GM23338 (cell line): ENCODE results near the gene CDCA4. TPM values are rescaled to one million over a fixed set of nuclear protein-coding genes. Genes with fewer than 3 reads are reported as not detected.

Experiments used
- ATAC-seq: fragments of 200-7000 bp; cut with Tn5 transposase; 3 replicates; pipeline ENCODE4 v1.9.1; 2020
- DNase-seq: peaks from one replicate; pipeline ENCODE4 v3.0.0-alpha.2; 2015; ENCODE audit warnings: low spot score
- H2AFZ ChIP-seq: fragments of 200-600 bp; sonication (generic); 2 replicates; pipeline ENCODE4 v1.8.0; 2016; ENCODE audit warnings: antibody characterized with exemption, mild to moderate bottlenecking, moderate library complexity
- H3F3A ChIP-seq: fragments of 200-600 bp; sonication (generic); replicated peaks from 2 replicates; pipeline ENCODE4 v1.8.0; 2017; ENCODE audit warnings: antibody characterized with exemption, mixed run types, low read depth
- H3K27ac ChIP-seq: fragments of 200-600 bp; sonication (generic); 2 replicates; pipeline ENCODE4 v1.6.1; 2016; ENCODE audit warnings: low read depth
- H3K27me3 ChIP-seq: fragments of 200-600 bp; sonication (generic); 2 replicates; pipeline ENCODE4 v1.8.0; 2016; ENCODE audit warnings: mild to moderate bottlenecking, mixed run types, moderate library complexity; ENCODE audit not compliant: insufficient read depth
- H3K36me3 ChIP-seq: fragments of 200-600 bp; sonication (generic); 2 replicates; pipeline ENCODE4 v1.8.0; 2016; ENCODE audit warnings: mild to moderate bottlenecking; ENCODE audit not compliant: insufficient read depth
- H3K4me1 ChIP-seq: fragments of 200-600 bp; sonication (generic); 2 replicates; pipeline ENCODE4 v1.8.0; 2016; ENCODE audit warnings: mild to moderate bottlenecking, moderate library complexity; ENCODE audit not compliant: insufficient read depth
- H3K4me2 ChIP-seq: fragments of 200-600 bp; sonication (generic); 2 replicates; pipeline ENCODE4 v1.7.1; 2017; ENCODE audit warnings: mixed run types
- H3K4me3 ChIP-seq: fragments of 200-600 bp; sonication (generic); 2 replicates; pipeline ENCODE4 v1.6.1; 2016; ENCODE audit warnings: mixed run types
- H3K79me2 ChIP-seq: fragments of 200-600 bp; sonication (generic); replicated peaks from 2 replicates; pipeline ENCODE4 v1.8.0; 2017; ENCODE audit warnings: mild to moderate bottlenecking; ENCODE audit not compliant: insufficient read depth
- H3K9me2 ChIP-seq: fragments of 200-600 bp; sonication (generic); 2 replicates; pipeline ENCODE4 v1.8.0; 2017; ENCODE audit not compliant: insufficient read depth
- H4K20me1 ChIP-seq: fragments of 200-600 bp; sonication (generic); replicated peaks from 2 replicates; pipeline ENCODE4 v1.8.0; 2017; ENCODE audit warnings: mild to moderate bottlenecking; ENCODE audit not compliant: insufficient read depth
- H3K27ac Mint-ChIP-seq: 2 replicates; pipeline ENCODE4 v1.8.0; 2020; ENCODE audit warnings: inconsistent platforms, mild to moderate bottlenecking, moderate library complexity, mixed read lengths
- H3K27me3 Mint-ChIP-seq: 3 replicates; pipeline ENCODE4 v1.8.0; 2022; ENCODE audit warnings: low read depth, mild to moderate bottlenecking, moderate library complexity, mixed read lengths, inconsistent platforms; ENCODE audit not compliant: insufficient read depth, poor library complexity
- H3K36me3 Mint-ChIP-seq: 3 replicates; pipeline ENCODE4 v1.8.0; 2021; ENCODE audit warnings: low read depth, mild to moderate bottlenecking, inconsistent platforms, moderate library complexity, mixed read lengths
- H3K4me1 Mint-ChIP-seq: 3 replicates; pipeline ENCODE4 v1.8.0; 2020; ENCODE audit warnings: mild to moderate bottlenecking, inconsistent platforms, mixed read lengths
- H3K4me3 Mint-ChIP-seq: 3 replicates; pipeline ENCODE4 v1.8.0; 2021; ENCODE audit warnings: moderate library complexity, mild to moderate bottlenecking, inconsistent platforms, mixed read lengths
- H3K9me3 Mint-ChIP-seq: 3 replicates; pipeline ENCODE4 v1.8.0; 2020; ENCODE audit warnings: moderate library complexity, mild to moderate bottlenecking, inconsistent platforms, mixed read lengths
- CREB1 ChIP-seq: fragments of 250-450 bp; sonication (Bioruptor Pico); IDR thresholded peaks from 2 replicates; pipeline ENCODE4 v1.5.0; 2020; ENCODE audit warnings: low read depth, mild to moderate bottlenecking, moderate library complexity
- CTCF ChIP-seq, 2 experiments: fragments of 200-600 bp in 1 of 2; sonication (generic) in 1 of 2; conservative IDR thresholded peaks; 2 replicates each; pipeline versions ENCODE4 v1.5.1 to v1.6.1; 2016 to 2017; ENCODE audit warnings: antibody characterized with exemption in 2 of 2, low read depth in 2 of 2, mild to moderate bottlenecking in 2 of 2, moderate library complexity in 1 of 2
- ETS1 ChIP-seq: IDR thresholded peaks from 2 replicates; pipeline ENCODE4 v1.6.1; 2016; ENCODE audit warnings: antibody characterized with exemption
- EZH2 ChIP-seq: fragments of 200-600 bp; sonication (generic); IDR thresholded peaks from one replicate; pipeline ENCODE4 v1.8.0; 2017; ENCODE audit warnings: antibody characterized with exemption, mild to moderate bottlenecking, low read depth; ENCODE audit not compliant: unreplicated experiment
- EZH2phosphoT487 ChIP-seq: fragments of 200-600 bp; sonication (generic); IDR thresholded peaks from one replicate; pipeline ENCODE4 v1.8.1; 2018; ENCODE audit warnings: antibody characterized with exemption; ENCODE audit not compliant: unreplicated experiment
- JUNB ChIP-seq: IDR thresholded peaks from one replicate; pipeline ENCODE4 v1.6.1; 2016; ENCODE audit warnings: antibody characterized with exemption; ENCODE audit not compliant: unreplicated experiment
- NANOG ChIP-seq: IDR thresholded peaks from 2 replicates; pipeline ENCODE4 v1.6.1; 2016; ENCODE audit warnings: antibody characterized with exemption, borderline replicate concordance
- POLR2AphosphoS5 ChIP-seq: IDR thresholded peaks from 2 replicates; pipeline ENCODE4 v1.6.1; 2016; ENCODE audit warnings: antibody characterized with exemption, low read depth
- STAT1 ChIP-seq: IDR thresholded peaks from one replicate; pipeline ENCODE4 v1.6.1; 2016; ENCODE audit warnings: antibody characterized with exemption; ENCODE audit not compliant: unreplicated experiment
- ZNF114 ChIP-seq: fragments of 250-450 bp; sonication (Bioruptor Pico); IDR thresholded peaks from 2 replicates; pipeline ENCODE4 v1.5.0; 2020; ENCODE audit warnings: mild to moderate bottlenecking, moderate library complexity
- ZNF331 ChIP-seq: fragments of 250-450 bp; sonication (Bioruptor Pico); IDR thresholded peaks from 2 replicates; pipeline ENCODE4 v1.5.0; 2020; ENCODE audit warnings: low read depth, mild to moderate bottlenecking, moderate library complexity
- polyA plus RNA-seq: library from polyadenylated mRNA; unstranded; fragments of >200 nt; fragmentation: Nextera tagmentation; extraction: Ambion mirVana; gene quantifications from 2 replicates; pipeline ENCODE4 v1.2.1, GENCODE V29; 2016
- total RNA-seq: library from RNA; depleted of rRNA; stranded (reverse); fragments of >200 nt; shearing (Covaris generic); gene quantifications from 2 replicates; pipeline ENCODE4 v1.2.3, GENCODE V29; 2014
- TF ChIP-seq, protein P1 (sequence below): IDR thresholded peaks from one replicate; pipeline ENCODE4 v1.6.1; 2018; ENCODE audit warnings: antibody characterized with exemption; ENCODE audit not compliant: unreplicated experiment
- TF ChIP-seq, protein P2 (sequence below): fragments of 250-450 bp; sonication (Bioruptor Pico); IDR thresholded peaks from 2 replicates; pipeline ENCODE4 v1.5.0; 2020; ENCODE audit warnings: mild to moderate bottlenecking, moderate library complexity

CDCA4 gene
- total and polyA plus RNA-seq, 2 experiments from 2014 or later: 32.6 to 70.7 TPM

- TF ChIP-seq EZH2: no peak
- no peak for TF ChIP-seq CREB1
- TF ChIP-seq JUNB: no peak
- no peak for TF ChIP-seq EZH2phosphoT487
- TF ChIP-seq CTCF (conservative IDR thresholded peaks at IDR 0.05; ENCODE audit: low read depth in 2 of 2): no peak
- TF ChIP-seq ETS1: no peak
- TF ChIP-seq ZNF114: no peak
- TF ChIP-seq STAT1: no peak
- TF ChIP-seq, protein P1, sequence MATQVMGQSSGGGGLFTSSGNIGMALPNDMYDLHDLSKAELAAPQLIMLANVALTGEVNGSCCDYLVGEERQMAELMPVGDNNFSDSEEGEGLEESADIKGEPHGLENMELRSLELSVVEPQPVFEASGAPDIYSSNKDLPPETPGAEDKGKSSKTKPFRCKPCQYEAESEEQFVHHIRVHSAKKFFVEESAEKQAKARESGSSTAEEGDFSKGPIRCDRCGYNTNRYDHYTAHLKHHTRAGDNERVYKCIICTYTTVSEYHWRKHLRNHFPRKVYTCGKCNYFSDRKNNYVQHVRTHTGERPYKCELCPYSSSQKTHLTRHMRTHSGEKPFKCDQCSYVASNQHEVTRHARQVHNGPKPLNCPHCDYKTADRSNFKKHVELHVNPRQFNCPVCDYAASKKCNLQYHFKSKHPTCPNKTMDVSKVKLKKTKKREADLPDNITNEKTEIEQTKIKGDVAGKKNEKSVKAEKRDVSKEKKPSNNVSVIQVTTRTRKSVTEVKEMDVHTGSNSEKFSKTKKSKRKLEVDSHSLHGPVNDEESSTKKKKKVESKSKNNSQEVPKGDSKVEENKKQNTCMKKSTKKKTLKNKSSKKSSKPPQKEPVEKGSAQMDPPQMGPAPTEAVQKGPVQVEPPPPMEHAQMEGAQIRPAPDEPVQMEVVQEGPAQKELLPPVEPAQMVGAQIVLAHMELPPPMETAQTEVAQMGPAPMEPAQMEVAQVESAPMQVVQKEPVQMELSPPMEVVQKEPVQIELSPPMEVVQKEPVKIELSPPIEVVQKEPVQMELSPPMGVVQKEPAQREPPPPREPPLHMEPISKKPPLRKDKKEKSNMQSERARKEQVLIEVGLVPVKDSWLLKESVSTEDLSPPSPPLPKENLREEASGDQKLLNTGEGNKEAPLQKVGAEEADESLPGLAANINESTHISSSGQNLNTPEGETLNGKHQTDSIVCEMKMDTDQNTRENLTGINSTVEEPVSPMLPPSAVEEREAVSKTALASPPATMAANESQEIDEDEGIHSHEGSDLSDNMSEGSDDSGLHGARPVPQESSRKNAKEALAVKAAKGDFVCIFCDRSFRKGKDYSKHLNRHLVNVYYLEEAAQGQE: no peak
- TF ChIP-seq POLR2AphosphoS5: no peak
- TF ChIP-seq ZNF331 (CRISPR knock-in tag): no peak
- TF ChIP-seq NANOG: no peak
These were observed 9.4 kb downstream of the CDCA4 start (continued) for GRCh38 chr14:105011312-105011990.

- H3K4me1 Mint-ChIP-seq: peaks cover 28% of the 10 kb centered on the region
- ATAC-seq (no peak), DNase-seq (no peak)
- no peak overlapping the region for H3K4me3 Mint-ChIP-seq
- H3K4me3 ChIP-seq: no peak overlapping the region
- H3K4me2 ChIP-seq: no peak overlapping the region
- no peaks in the 10 kb centered on the region for H3K9me2 ChIP-seq
- peaks cover 43% of the 10 kb centered on the region for H3K36me3 Mint-ChIP-seq
- H3K79me2 ChIP-seq: peaks cover 71% of the 10 kb centered on the region
- H4K20me1 ChIP-seq: peaks cover 47% of the 10 kb centered on the region
- no peaks in the 10 kb centered on the region for H3F3A ChIP-seq
- H3K27me3 Mint-ChIP-seq: peaks cover 11% of the 10 kb centered on the region
- H3K27ac Mint-ChIP-seq: no peak overlapping the region
- no peak overlapping the region for H3K27ac ChIP-seq
- H3K9me3 Mint-ChIP-seq: no peaks in the 10 kb centered on the region
- H3K36me3 ChIP-seq: peaks cover 13% of the 10 kb centered on the region
- peaks cover 11% of the 10 kb centered on the region; the same call in 1 of the 2 replicates for H3K4me1 ChIP-seq
- H3K27me3 ChIP-seq: no peaks in the 10 kb centered on the region
- H2AFZ ChIP-seq: no peak overlapping the region
- no peak for TF ChIP-seq POLR2AphosphoS5
- no peak for TF ChIP-seq NANOG
- TF ChIP-seq JUNB: no peak
- TF ChIP-seq, protein P2, sequence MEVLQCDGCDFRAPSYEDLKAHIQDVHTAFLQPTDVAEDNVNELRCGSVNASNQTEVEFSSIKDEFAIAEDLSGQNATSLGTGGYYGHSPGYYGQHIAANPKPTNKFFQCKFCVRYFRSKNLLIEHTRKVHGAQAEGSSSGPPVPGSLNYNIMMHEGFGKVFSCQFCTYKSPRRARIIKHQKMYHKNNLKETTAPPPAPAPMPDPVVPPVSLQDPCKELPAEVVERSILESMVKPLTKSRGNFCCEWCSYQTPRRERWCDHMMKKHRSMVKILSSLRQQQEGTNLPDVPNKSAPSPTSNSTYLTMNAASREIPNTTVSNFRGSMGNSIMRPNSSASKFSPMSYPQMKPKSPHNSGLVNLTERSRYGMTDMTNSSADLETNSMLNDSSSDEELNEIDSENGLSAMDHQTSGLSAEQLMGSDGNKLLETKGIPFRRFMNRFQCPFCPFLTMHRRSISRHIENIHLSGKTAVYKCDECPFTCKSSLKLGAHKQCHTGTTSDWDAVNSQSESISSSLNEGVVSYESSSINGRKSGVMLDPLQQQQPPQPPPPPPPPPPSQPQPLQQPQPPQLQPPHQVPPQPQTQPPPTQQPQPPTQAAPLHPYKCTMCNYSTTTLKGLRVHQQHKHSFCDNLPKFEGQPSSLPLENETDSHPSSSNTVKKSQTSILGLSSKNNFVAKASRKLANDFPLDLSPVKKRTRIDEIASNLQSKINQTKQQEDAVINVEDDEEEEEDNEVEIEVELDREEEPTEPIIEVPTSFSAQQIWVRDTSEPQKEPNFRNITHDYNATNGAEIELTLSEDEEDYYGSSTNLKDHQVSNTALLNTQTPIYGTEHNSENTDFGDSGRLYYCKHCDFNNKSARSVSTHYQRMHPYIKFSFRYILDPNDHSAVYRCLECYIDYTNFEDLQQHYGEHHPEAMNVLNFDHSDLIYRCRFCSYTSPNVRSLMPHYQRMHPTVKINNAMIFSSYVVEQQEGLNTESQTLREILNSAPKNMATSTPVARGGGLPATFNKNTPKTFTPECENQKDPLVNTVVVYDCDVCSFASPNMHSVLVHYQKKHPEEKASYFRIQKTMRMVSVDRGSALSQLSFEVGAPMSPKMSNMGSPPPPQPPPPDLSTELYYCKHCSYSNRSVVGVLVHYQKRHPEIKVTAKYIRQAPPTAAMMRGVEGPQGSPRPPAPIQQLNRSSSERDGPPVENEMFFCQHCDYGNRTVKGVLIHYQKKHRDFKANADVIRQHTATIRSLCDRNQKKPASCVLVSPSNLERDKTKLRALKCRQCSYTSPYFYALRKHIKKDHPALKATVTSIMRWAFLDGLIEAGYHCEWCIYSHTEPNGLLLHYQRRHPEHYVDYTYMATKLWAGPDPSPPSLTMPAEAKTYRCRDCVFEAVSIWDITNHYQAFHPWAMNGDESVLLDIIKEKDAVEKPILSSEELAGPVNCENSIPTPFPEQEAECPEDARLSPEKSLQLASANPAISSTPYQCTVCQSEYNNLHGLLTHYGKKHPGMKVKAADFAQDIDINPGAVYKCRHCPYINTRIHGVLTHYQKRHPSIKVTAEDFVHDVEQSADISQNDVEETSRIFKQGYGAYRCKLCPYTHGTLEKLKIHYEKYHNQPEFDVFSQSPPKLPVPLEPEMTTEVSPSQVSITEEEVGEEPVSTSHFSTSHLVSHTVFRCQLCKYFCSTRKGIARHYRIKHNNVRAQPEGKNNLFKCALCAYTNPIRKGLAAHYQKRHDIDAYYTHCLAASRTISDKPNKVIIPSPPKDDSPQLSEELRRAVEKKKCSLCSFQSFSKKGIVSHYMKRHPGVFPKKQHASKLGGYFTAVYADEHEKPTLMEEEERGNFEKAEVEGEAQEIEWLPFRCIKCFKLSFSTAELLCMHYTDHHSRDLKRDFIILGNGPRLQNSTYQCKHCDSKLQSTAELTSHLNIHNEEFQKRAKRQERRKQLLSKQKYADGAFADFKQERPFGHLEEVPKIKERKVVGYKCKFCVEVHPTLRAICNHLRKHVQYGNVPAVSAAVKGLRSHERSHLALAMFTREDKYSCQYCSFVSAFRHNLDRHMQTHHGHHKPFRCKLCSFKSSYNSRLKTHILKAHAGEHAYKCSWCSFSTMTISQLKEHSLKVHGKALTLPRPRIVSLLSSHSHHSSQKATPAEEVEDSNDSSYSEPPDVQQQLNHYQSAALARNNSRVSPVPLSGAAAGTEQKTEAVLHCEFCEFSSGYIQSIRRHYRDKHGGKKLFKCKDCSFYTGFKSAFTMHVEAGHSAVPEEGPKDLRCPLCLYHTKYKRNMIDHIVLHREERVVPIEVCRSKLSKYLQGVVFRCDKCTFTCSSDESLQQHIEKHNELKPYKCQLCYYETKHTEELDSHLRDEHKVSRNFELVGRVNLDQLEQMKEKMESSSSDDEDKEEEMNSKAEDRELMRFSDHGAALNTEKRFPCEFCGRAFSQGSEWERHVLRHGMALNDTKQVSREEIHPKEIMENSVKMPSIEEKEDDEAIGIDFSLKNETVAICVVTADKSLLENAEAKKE (CRISPR knock-in tag): no peak
- no peak for TF ChIP-seq STAT1
These were observed 10.0 kb downstream of the CDCA4 start for GRCh38 chr14:105010891-105011291.
